Kasumi-1 (cell line): ENCODE results near the gene NPAS3.

Experiments used
- DNase-seq, 2 experiments: peaks; one replicate each; lab custom pipeline; 2025; lab: John Stamatoyannopoulos, UW

The NPAS3 gene

DNA sequence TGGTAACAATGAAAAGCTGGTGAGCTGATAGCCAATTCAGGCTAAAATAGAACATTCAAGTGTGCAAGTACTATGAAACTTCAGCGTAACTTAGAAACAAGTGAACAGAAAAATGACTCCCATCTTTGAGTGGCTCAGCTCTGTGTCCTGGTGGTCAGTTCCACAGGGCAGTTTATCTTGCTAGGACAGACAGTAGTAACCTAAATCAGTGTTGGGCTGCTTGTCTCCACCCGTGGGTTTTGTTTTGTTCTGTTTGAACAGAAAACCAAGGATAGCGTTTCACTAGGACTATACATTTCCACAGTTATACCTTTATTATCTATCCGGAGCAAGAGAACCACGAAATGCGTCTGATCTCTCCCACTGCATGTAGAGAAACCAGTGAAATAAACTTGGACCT, 544.4 kb downstream of the NPAS3 start:
- DNase-seq, result no peak

DNA sequence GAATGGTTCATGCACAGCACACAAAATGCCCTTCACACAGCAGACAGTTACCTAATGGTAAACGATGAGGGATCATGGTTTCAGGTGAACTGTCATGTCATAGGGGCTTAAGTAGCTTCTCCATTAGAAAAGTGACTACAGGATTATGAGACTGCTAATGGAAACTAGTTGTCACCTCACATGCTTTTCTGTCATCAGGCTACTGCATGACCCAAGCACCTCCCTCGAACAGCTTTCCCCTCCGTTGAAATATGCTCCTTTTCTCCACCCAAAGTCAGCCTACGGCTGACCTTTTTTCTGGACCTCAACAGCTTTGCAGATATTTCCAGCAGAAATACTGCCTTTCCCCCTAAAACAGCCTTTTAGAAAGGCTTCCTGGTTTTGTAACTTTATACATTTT, 544.9 kb downstream of the NPAS3 start:
- no peak for DNase-seq

DNA sequence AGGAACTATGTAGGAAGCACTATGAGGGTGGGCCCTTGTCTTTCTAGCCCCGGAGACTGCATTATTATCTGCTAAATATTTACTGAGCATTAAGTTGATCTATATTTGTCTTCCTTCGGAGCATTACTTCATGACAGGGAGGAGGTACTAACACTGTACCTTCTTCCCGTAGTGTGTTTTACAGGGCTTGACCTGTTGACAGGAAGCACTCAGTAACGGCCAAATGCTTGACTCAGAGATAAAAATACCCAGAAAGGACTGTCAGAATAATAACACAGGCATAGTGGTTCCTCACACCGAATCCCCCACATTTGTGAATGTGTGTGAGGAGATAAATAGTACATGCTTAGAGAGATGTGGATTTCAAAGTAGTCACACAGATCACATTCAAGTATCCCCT, 545.6 kb downstream of the NPAS3 start:
- DNase-seq, result no peak

DNA sequence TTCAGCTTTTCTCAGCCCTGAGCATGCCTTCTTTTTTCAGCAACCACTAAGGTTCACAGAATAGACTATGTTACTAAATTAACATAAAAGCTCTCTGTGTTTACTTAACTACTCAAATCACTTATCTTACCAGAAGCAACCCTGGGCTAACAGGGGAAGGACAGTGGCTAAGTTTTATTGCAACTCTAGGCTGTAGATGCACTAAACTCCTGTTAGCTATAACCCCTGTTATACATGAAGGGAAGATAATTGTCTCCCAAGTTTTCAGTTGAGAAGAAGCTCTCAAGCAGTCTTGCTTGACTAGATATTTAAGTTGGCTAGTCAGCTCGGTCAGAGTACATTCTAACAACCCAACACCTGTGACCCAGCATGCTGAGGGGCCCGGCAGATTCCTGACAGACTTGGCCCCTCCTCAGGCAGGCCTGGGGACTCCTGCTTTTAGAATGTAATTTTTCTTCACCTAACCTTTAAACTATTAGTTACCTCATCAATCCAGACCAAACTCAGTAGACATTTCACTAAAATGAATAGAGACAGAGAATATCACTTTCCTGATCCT, 547.7 kb downstream of the NPAS3 start:
- DNase-seq, result no peak

DNA sequence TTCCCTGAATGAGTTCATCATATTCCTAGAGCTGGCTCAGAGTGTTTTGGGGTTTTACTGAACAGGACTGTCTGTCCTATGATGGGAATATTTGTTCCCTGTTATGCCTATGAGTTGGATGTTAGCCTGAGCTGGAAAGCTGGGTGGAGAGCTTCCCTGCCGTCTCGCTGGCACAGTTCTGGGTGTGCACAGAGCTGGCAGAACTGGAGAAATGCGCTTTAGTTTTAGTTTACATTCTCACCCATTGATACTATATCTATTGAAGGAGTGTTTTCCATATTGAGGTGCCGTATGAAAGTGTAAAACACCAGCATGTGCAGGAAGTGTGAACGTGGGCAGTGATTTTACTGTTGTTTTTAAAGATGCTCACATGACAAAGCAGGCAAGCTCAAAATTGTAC, 549.9 kb downstream of the NPAS3 start:
- DNase-seq, result no peak

DNA sequence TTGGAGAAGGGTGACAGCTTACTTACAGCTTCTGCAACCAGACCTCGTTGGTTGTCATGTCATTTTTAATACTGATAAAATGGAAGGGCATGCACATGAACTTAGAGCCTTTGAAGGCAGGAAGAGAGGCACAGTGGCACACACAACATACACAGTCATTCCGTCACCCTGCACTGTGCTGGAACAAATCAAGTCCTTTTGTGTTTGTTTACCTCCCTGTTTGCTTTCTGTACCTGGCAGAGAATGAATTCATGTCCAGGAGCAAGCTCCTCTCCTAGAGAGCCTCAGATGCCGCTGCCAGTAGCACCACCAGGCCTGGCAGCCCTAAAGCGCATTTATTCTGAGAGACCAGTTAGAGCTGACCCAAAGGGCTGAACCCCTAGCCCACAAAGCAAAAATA, 551.9 kb downstream of the NPAS3 start:
- DNase-seq, result no peak

DNA sequence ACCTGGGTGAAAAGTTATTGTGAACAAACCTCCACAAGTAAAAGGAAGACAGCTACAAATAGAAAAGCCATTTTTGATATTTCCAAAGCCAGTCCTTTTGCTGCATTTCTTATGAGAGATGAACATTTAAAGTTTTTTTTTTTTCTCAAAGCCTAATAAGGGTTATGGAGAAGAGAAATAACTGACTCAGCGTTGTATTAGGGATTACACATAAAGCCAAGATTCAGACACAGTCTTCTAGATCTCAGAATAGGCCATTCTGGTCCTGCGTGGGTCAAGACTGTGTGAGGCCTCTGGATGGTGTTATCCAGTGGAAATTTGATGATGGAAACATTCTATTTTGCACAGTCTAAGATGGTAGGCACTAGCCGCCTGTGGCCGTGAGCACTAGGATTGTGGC, 552.4 kb downstream of the NPAS3 start:
- no peak for DNase-seq

DNA sequence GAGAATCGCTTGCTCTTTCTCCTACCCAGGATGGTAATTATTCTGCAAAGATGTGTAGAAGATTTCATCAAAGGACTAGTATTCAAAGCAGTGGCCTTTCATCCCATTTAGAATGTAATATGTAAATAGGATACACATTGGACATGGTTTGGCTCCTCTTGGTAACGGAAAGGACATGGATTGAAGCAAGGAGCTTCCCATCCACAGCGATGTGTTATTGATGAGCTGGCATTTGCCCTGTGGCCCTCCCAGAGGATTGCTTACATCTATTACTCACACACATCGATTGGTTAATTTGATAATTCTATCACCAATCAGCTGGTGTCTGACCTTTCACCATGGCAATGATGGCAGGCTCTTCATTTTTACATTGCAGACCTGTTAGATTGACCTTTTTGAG, 553.8 kb downstream of the NPAS3 start:
- DNase-seq, result no peak

DNA sequence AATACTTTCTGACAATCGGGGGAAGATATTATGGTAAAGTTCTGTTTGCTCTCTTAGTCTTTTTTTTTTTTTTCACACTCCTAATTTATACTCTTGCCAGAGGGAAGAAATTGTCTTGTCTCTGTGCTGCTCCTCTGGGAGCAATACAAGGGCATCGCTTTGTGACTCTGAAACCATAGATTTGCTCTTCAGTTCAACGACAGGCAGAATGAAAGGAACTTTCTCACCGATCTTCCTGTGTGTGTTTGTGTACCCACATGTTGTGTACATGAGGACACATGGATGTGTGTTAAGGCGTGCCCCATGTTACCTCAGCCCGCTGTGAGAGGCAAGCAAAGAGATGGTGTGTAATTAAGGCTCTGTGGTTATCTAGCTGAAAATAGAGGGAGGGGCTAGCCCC, 554.6 kb downstream of the NPAS3 start:
- DNase-seq, result no peak

DNA sequence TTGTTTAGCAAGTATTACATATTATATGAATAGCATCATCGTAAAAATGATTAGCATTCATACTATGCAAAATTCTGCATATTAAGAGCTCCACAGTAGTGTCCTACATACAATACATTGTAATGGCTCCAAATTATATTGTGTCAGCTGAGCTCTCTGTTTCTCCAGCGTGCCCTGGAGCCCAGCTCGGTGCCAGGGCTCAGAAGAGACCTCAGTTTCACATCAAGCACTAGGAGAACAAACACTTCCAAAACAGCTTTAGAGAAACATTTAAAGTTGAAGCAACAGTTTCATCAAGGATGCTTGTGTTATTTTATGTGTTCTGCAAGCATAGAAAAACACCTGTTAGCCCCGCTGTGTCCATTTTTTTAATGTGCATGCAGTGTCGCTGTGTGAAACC, 555.3 kb downstream of the NPAS3 start:
- no peak for DNase-seq

DNA sequence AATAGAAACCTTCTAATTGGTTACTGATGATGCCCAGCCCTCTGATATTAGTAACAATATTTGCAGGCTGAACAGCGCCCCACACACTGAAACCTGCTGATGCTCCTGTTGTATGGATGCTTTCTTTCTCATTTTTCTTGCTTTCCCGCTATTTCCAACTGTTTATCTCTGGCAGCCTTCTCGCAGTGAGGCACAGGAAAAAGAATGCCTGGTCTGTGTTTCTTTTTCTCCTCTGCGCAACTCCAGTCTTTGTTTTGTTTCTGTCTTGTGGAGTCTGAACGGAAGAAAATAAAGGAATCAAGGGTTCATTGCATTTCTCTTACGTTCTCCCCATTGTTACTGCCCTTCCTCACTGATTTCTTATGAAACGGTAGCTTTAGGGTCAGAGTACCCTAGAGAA, 561.0 kb downstream of the NPAS3 start:
- DNase-seq, result no peak

DNA sequence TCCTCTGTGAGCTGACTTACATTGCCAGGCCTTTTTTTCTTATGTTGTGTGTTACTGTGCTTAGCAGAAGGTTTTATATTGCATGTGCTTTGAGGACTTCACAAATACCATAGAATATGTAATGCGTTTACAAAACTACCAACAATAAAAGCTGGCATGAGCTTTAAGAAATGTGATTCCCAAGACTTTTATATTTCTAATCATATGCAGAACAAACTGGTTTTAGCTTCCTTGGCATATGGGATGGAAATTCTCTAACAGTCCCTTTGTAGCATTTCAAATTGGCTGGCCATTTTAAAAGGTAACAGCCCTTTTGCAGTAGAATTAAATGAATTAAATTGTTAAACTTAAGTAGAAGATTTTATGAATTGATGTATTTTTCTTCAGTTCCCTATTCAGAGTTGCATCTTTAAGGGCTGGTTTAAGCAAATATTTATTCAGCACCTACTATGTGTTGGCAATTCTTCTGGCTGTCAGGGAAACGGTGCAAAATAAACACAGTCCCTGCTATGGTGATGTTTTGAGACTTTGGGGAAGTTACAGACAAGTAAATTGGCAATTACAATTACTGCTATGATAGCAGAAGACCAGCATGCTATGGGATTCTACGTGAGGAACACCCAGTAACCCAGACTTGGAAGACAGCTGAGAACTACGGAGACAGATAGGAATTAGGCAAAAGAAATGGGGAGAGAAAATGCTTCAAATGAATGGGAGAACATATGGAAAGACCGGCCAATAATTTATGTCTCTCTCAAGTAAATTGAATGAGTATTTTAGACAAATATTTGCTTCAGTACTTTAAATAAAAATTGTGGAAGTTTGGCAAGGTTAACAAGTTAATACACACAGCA, 565.8 kb downstream of the NPAS3 start:
- DNase-seq, result no peak

DNA sequence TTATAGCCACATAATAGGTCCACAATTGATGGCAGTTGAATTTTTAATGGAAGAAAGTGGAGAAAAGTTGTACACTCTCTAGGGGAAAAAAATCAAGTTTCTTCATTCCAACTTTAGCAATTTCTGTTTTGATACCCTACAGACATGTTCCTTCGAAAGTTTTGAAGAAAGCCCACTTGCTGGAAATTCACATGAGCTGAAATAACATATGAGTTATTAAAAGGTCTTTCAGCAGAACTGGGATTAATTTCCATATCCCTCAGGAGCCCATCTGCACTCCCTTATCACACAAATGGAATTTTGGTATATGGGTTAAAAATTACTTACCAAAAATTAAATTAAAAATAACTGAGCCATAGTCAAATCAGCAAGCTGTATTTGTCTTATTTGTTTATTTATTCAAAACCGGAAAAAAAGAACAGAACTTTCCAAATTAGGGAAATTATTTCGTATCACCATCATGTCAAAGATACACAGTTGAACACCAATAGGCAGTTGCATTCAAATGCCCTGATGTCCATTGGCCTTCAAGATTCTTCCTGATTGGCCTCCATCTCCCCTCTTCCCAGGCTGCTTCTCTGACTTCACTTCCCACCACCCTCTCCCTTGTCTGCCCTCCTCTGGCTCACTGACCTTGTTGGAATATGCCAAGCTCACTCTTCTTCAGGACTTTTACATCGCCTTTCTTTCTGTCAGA, 566.7 kb downstream of the NPAS3 start:
- DNase-seq, result no peak

DNA sequence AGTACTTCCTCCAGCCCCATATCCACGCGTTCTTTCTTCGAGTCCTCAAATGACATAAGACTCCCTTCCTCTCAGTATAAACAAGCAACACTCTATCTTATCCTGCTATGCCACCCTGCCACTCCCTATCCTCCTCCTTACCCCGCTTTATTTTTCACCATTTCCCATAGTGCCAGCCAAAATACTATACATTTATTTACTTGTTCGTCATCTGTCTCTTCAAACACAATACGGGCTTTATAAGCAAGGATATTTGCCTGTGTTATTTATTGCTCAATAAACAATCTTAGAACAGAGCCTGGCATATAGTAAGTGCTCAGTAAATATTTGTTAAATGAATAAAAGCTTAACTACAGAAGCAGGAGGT, 567.3 kb downstream of the NPAS3 start:
- no peak for DNase-seq

DNA sequence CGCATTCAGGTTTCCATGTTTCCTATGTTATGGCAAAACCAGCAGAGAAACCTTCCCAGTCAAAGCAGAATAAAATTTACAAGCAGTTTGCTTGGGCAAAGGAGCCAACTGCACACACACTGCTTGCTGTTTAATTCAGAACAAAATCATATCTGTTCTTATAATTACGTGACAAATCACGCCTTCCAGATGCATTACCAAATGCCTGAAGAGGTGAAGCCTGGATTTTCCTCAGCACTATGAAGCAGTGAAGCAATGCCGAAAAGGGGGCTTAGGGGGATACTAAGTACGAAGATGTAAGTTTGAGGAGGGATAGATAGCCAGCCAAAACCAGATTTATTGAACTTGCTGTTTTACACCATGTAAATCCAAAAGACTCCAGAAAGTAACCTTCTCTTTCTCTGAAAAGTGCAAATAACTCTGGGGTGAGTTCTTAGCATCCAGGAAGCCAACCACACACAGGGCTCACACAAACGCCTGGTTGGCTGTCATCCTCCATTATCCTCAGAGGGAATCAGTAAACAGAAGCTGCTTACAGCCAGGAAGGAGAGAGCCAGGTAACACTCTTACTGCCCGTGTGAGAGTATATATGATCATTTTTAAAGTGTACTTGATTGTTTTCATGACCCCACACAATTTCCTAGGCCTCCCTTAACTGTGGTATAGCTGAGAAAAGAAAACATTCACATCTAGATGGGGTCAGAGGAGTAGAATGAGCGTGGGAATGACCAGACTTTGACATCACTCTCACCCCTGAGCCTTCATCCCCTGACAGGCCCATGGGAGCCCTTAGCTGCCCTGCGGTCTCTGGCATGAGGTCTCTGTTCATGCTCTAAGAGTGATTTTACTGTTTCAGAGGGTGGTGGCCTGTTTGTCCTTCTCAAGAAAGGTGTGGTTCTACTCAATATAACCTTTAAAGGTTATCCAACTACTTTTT, 569.7 kb downstream of the NPAS3 start:
- no peak for DNase-seq

DNA sequence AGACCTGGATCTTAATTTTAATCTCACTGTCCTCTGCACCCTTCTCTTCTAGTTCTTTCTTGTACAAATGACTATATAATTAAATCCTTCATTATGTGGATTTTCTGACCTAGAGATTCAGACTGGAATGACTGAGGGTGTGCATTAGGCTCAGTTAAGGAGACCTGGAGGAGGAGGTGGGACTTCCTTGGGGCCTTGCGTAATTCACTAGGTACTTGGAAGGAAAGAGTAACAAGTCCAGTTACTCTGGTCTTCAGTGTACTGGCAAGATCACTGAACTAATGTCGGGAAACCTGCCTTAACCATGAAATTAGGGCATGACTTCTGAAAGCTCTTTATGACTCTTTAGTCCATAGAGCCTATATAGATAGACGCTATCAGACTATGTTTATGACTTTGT, 570.8 kb downstream of the NPAS3 start:
- DNase-seq, result no peak

DNA sequence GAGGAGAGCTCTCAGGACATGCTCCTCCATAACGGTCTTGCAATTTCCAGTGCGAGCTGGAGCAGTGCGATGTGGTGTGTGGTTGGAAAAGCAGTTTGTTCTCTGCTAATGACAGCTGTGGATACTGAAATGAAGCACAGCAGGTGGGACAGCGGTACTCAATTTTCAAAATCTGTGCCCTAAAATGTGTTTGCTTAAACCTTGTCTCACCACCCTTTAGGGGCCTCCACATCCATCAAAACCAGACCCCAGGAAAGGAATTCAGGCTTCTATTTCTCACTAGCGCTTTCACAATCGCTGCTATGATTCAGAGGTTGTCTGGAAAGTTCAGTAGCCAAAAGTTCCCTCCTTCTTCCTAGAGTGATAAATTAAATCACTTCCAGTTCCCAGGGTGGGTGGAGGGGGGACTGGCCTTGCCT, 571.4 kb downstream of the NPAS3 start:
- no peak for DNase-seq

DNA sequence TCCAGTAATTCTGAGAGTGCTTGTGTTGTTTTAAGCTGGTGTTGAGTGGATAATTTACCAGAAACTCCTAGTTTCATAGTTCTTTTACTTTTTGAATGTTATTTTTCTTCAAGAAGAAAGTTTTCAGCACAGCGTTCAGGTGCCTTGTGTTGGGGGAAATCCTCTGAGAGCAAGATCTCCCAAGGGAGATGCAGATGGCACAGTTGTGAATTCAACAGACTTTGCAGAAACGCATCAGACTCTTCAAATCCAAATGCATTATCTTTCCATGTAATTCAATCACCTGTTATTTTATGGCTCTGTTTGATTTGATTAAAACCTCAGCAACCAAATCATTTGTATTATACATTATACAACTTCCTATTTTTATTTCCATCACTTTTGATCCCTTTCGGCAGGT, 572.3 kb downstream of the NPAS3 start:
- no peak for DNase-seq

DNA sequence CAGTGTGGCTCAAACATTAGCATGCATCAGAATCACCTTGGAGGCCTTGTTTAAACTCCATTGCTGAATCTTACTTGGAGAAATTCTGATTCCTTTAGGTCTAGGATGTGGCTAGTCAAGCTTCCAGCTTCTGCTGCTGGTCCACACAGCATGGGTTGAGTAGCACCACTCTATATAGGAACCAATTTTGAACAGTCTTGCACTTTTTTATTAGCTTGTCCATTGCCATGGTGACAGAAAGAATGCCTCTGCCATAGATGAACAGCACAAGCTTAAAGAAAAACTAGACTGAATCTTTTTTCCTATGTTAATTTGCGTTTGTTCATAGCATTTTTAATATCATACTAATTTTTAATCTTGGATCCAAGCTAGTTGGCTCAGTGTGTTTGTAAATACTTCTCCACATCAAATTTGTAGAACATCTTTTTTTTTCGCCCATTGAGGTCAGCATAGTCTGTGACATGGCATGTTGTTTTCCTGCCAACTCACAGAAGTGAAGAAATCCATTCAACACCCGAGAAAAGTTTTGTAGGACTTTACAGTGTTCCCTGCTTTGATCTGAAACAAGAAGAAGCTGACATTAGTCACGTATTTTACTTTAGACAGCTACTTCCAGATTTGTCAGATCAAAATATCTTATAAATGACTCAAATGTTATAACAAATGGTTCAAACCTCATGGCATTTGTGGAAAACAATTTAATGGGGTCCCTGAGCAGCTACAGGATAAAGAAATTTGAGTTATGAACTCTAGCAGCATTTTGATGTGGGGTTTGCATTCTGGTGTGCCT, 573.4 kb downstream of the NPAS3 start:
- DNase-seq, result no peak

DNA sequence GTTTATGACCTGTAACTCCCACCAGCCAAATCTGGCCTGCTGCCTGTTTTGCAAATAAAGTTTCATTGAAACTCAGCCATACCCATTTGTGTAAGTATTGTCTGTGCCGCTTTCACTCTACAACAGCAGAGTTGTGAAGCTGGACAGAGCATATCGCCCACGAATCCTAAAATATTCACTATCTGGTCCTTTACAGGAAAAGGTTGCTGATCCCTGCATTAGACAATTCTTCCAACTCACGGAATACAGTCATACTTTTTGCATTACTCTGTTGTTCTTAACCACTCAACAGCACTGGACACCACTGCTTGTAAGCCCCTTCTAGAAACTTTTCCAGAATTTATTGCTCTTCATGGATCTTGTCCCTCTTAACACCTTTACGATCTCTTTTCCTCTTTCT, 576.8 kb downstream of the NPAS3 start:
- no peak for DNase-seq

DNA sequence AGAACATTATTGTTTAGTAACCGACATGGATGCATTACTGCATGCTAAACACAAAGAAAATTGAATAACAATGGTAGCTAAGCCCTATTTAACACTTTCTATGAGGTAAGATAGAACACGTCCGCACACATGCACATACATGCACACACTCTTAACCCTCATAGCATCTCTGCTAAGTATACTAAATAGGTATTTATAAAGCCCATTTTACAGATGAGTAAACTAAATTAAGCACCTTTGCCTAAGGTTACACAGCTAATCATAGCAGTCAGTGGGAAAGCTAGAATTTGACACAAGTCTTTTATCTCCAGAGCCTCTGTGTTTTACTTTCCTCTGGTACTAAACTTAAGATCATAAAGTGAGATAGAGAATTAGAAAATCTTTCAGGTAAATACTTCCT, 577.2 kb downstream of the NPAS3 start:
- DNase-seq, result no peak
